ENCODE measurements around the gene ORAI3.

Gene ORAI3

GRCh38 chr16:30996985-30997724 lies 48.3 kb downstream of the ORAI3 start:
- TF ChIP-seq TCF12 (IDR thresholded peaks at IDR 0.05; ENCODE audit: low read depth) = no peak
- TF ChIP-seq MAX (IDR thresholded peaks at IDR 0.05) = 0 out of 2 replicates have a peak, but pooled peaks have one; percentile 15
- no peak for TF ChIP-seq RAD21 (IDR thresholded peaks at IDR 0.05; ENCODE audit: low read depth)
- TF ChIP-seq USF1 (IDR thresholded peaks at IDR 0.05) = no peak
- no peak for TF ChIP-seq CREB1 (IDR thresholded peaks at IDR 0.05; ENCODE audit: low read depth)
- no peak for TF ChIP-seq CEBPB (IDR thresholded peaks at IDR 0.05)
- TF ChIP-seq ZBTB7A (IDR thresholded peaks at IDR 0.05; ENCODE audit: low read depth) = peak; percentile 76; the same call in 1 of the 2 replicates
- peak; percentile 29; the same call in 1 of the 2 replicates for TF ChIP-seq TAF1 (IDR thresholded peaks at IDR 0.05; ENCODE audit: low read depth)
- TF ChIP-seq TEAD4 (IDR thresholded peaks at IDR 0.05) = no peak

DNA sequence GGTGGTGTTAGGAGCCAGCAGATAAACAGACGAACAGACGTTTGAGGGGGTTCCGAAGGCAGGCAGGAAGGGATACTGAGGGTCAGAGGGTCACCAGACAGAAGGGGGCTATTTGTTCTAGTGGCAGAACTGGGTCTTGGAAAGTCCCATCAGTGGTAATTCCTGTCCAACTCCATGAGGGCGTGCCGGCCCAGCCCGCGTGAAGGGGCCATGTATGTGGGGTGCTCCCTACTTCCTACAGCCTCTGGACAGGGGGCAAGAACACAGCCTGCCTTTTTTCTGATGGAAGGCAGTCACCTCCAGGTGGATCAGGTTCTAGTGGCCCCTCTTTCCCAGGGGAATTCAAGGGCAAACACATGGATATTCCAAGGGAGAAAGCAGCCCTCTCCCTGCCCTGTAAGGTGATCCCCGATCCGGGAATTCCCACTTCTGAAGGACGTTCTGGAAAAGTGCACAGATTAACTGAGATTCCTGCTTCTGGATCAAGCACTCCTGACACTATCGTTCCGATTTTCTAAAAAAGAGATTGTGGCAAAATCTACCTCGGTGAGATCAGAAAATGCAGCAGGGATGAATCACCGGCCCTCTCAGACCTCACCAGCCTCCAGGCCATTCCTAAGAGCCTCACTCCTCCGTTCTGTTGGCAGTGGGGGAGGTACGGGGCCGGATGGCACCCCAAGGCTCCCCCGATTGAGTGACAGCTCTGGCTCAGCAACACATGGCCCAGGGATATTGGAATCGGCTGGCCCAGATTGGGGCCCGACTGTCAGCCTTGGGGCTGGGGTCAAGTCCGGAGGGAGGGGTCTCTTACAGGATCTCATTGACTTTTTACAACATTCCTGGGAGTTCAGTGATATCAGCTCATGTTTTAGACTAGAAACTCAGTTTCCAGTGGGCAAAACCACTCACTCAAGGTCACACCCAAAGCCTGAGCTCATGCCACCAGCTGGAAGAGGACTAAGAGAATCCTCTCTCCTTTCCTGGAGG lies 49.1 kb downstream of the ORAI3 start:
- TF ChIP-seq, protein P1, sequence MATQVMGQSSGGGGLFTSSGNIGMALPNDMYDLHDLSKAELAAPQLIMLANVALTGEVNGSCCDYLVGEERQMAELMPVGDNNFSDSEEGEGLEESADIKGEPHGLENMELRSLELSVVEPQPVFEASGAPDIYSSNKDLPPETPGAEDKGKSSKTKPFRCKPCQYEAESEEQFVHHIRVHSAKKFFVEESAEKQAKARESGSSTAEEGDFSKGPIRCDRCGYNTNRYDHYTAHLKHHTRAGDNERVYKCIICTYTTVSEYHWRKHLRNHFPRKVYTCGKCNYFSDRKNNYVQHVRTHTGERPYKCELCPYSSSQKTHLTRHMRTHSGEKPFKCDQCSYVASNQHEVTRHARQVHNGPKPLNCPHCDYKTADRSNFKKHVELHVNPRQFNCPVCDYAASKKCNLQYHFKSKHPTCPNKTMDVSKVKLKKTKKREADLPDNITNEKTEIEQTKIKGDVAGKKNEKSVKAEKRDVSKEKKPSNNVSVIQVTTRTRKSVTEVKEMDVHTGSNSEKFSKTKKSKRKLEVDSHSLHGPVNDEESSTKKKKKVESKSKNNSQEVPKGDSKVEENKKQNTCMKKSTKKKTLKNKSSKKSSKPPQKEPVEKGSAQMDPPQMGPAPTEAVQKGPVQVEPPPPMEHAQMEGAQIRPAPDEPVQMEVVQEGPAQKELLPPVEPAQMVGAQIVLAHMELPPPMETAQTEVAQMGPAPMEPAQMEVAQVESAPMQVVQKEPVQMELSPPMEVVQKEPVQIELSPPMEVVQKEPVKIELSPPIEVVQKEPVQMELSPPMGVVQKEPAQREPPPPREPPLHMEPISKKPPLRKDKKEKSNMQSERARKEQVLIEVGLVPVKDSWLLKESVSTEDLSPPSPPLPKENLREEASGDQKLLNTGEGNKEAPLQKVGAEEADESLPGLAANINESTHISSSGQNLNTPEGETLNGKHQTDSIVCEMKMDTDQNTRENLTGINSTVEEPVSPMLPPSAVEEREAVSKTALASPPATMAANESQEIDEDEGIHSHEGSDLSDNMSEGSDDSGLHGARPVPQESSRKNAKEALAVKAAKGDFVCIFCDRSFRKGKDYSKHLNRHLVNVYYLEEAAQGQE (IDR thresholded peaks at IDR 0.05; ENCODE audit: low read depth) = no peak
- TF ChIP-seq YY1 (IDR thresholded peaks at IDR 0.05; ENCODE audit: low read depth) = no peak
- TF ChIP-seq EGR1 (IDR thresholded peaks at IDR 0.05) = no peak
- no peak for TF ChIP-seq FOXM1 (IDR thresholded peaks at IDR 0.05; ENCODE audit: borderline replicate concordance, low read depth)
- TF ChIP-seq TEAD4 (IDR thresholded peaks at IDR 0.05) = no peak
- no peak for TF ChIP-seq EP300 (IDR thresholded peaks at IDR 0.05; ENCODE audit: borderline replicate concordance)
- no peak for TF ChIP-seq NFIC (IDR thresholded peaks at IDR 0.05)

DNA sequence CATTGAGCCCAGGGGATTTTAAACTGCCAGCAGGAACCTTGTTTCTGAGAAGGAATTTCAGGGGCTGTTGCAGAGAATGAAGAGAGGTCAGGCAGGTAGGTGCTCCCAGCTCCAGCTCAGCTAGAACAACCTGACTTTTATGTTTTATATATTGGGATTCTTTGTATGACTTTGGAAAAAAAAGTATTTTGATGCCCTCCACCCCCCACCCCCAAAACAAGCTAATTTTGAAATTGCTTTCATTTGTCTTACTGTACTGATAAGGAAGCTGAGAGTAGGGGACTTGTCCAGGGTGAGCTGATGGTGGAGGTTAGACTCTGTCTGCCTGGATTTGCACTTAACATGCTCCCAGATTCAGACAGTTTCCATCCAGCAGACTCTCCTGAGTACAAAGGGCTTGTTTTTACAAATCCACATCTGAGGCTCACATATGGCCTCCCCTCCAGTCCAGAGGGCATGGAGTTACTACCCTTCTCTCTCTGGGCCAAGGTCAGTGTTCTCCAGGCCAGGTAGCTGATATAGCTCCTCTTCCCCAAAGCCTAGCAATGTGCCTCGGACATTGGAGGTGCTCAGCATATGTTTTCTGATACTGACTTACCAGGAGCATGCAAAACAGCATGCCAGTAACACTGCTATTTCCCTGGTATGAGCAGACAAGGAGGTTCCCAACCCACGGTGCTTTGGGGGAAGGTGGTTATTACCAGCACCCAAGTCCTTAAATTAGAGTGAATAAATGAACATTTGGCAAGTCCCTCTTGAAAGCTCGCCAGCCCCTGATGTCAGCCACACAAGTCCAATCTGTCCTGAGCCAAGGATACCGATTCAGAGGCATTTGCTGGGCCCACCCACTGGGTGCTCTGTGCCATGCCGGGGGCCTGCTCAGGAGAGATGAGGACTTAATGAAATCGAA lies 50.2 kb downstream of the ORAI3 start:
- no peak for TF ChIP-seq FOXM1 (IDR thresholded peaks at IDR 0.05; ENCODE audit: borderline replicate concordance, low read depth)
- no peak for TF ChIP-seq NFIC (IDR thresholded peaks at IDR 0.05)
- TF ChIP-seq EP300 (IDR thresholded peaks at IDR 0.05; ENCODE audit: borderline replicate concordance) = no peak
- TF ChIP-seq CEBPB (IDR thresholded peaks at IDR 0.05) = no peak
- no peak for TF ChIP-seq MAX (IDR thresholded peaks at IDR 0.05)
- no peak for TF ChIP-seq USF1 (IDR thresholded peaks at IDR 0.05)
- TF ChIP-seq ZBTB7A (IDR thresholded peaks at IDR 0.05; ENCODE audit: low read depth) = no peak
- TF ChIP-seq EGR1 (IDR thresholded peaks at IDR 0.05) = no peak
- no peak for TF ChIP-seq TEAD4 (IDR thresholded peaks at IDR 0.05)
- TF ChIP-seq TCF12 (IDR thresholded peaks at IDR 0.05; ENCODE audit: low read depth) = no peak
- no peak for TF ChIP-seq YY1 (IDR thresholded peaks at IDR 0.05; ENCODE audit: low read depth)
- no peak for TF ChIP-seq CREB1 (IDR thresholded peaks at IDR 0.05; ENCODE audit: low read depth)
- TF ChIP-seq, protein P1 (IDR thresholded peaks at IDR 0.05; ENCODE audit: low read depth) = no peak

GRCh38 chr16:31000671-31001382 lies 52.0 kb downstream of the ORAI3 start:
- TF ChIP-seq USF1 (IDR thresholded peaks at IDR 0.05) (no peak), EGR1 (IDR thresholded peaks at IDR 0.05) (no peak), NFIC (IDR thresholded peaks at IDR 0.05) (no peak), FOXM1 (IDR thresholded peaks at IDR 0.05; ENCODE audit: borderline replicate concordance, low read depth) (no peak), CREB1 (IDR thresholded peaks at IDR 0.05; ENCODE audit: low read depth) (no peak), TEAD4 (IDR thresholded peaks at IDR 0.05) (no peak), ZBTB7A (IDR thresholded peaks at IDR 0.05; ENCODE audit: low read depth) (no peak), MAX (IDR thresholded peaks at IDR 0.05) (no peak), EP300 (IDR thresholded peaks at IDR 0.05; ENCODE audit: borderline replicate concordance) (no peak), RAD21 (IDR thresholded peaks at IDR 0.05; ENCODE audit: low read depth) (no peak), CEBPB (IDR thresholded peaks at IDR 0.05) (no peak), TAF1 (IDR thresholded peaks at IDR 0.05; ENCODE audit: low read depth) (no peak), YY1 (IDR thresholded peaks at IDR 0.05; ENCODE audit: low read depth) (no peak), TCF12 (IDR thresholded peaks at IDR 0.05; ENCODE audit: low read depth) (no peak)
- TF ChIP-seq, protein P1 (IDR thresholded peaks at IDR 0.05; ENCODE audit: low read depth) = no peak

Measured in Ishikawa (cell line).